Naive B cell (primary cell): ENCODE measurements around the gene THPO. TPM values are rescaled to one million over a fixed set of nuclear protein-coding genes. Genes with fewer than 3 reads are reported as not detected.
A peak's percentile ranks its signal among the peaks of the same experiment; 100 is the strongest.

Source experiments
- ATAC-seq, 2 donors: fragments of 150-1000 bp; cut with Tn5 transposase; 2 replicates each; pipeline ENCODE4 v1.10.0; 2021; ENCODE audit warnings: low read depth in 2 of 2, mild to moderate bottlenecking in 2 of 2, moderate library complexity in 2 of 2
- DNase-seq: peaks from one replicate; pipeline ENCODE4 v3.0.0; 2022
- H3K27ac Mint-ChIP-seq, 6 donors: one replicate each; pipeline ENCODE4 v1.8.0; 2020 to 2022; ENCODE audit warnings: mild to moderate bottlenecking in 6 of 6, mixed read lengths in 6 of 6, moderate library complexity in 5 of 6, inconsistent platforms in 2 of 6
- H3K27me3 Mint-ChIP-seq, 3 donors: one replicate each; pipeline ENCODE4 v1.8.0; 2021 to 2022; ENCODE audit warnings: mixed read lengths in 3 of 3, mild to moderate bottlenecking in 1 of 3
- H3K36me3 Mint-ChIP-seq, 2 donors: one replicate each; pipeline ENCODE4 v1.8.0; 2020 to 2022; ENCODE audit warnings: mixed read lengths in 2 of 2, inconsistent platforms in 1 of 2, mild to moderate bottlenecking in 1 of 2
- H3K4me1 Mint-ChIP-seq, 3 donors: one replicate each; pipeline ENCODE4 v1.8.0; 2020 to 2022; ENCODE audit warnings: mixed read lengths in 3 of 3, inconsistent platforms in 1 of 3, mild to moderate bottlenecking in 1 of 3, moderate library complexity in 1 of 3
- H3K4me3 Mint-ChIP-seq, 8 donors: one replicate each; pipeline ENCODE4 v1.8.0; 2020 to 2022; ENCODE audit warnings: mild to moderate bottlenecking in 8 of 8, mixed read lengths in 8 of 8, moderate library complexity in 8 of 8, inconsistent platforms in 2 of 8
- H3K9me3 Mint-ChIP-seq, 7 donors: one replicate each; pipeline ENCODE4 v1.8.0; 2020 to 2022; ENCODE audit warnings: mixed read lengths in 7 of 7, mild to moderate bottlenecking in 5 of 7, inconsistent platforms in 2 of 7, moderate library complexity in 1 of 7
- polyA plus RNA-seq, 6 donors: library from polyadenylated mRNA; unstranded; fragments of 300-500 nt; fragmentation: Illumina TruSeq; gene quantifications; one replicate each; pipeline ENCODE4 v1.2.3, GENCODE V29; 2021; ENCODE audit warnings: low read depth in 6 of 6

THPO gene
- polyA plus RNA-seq, 6 donors from 2014 or later = not detected

DNA sequence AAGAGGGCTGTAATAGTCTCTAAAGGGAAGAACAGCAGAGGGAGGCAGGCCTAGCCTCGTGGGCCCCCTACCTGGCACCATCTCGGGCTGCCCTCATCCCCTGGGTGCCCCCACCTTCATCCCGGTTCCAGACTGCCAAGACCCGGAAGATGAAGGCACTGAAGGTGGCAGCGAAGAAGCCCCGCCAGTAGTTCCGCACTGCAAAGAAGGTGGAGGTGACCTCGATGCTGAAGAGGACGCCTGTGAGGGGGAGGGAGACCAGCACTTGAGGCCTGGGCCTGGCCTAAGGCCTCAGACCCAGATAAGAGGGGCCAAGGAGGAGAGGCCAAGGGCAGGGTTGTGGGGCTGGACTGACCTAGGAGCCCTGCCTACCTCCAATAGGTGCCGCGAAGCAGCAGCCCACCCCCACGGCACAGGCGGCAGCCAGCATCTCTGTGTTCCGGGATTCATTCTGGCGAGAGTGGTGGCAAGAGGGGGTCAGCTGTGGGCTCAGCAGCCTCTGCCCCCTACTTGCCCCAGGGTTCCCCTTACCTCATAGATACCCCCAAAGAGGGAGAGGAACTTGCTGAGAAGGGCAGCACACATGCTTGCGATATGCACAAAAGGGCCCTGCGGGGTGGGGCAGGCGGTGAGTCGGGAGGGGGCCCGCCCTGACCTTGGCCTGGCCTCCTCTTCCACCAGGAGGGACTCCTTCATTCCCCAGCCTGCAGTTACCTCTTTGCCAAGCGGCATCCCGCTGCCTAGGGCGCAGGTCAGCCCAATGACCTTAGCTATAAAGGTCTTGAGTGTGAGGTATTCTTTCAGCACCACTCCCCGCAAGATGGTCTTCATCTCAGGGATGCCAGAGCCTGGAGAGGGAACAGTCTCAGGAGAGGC, 20.5 kb downstream of the THPO start:
- H3K27me3 Mint-ChIP-seq = peaks cover 0 to 11% (median 5%) of the 10 kb centered on the region in 3 donors
- H3K36me3 Mint-ChIP-seq = no peaks in the 10 kb centered on the region
- H3K4me3 Mint-ChIP-seq = peak overlapping the region in 1 of 8 donors; percentile 78
- peak overlapping the region in 1 of 6 donors; percentile 91 for H3K27ac Mint-ChIP-seq
- ATAC-seq (no peak), DNase-seq (no peak)
- no peaks in the 10 kb centered on the region for H3K9me3 Mint-ChIP-seq
- peaks cover 9 to 16% (median 10%) of the 10 kb centered on the region in 3 donors for H3K4me1 Mint-ChIP-seq

- Mint-ChIP-seq H3K4me3 (peak overlapping the region in 1 of 8 donors; percentile 66), H3K9me3 (no peaks in the 10 kb centered on the region), H3K27ac (no peak overlapping the region), H3K27me3 (peaks cover 0 to 9% (median 5%) of the 10 kb centered on the region in 3 donors), H3K36me3 (no peaks in the 10 kb centered on the region), H3K4me1 (peaks cover 0 to 4% (median 2%) of the 10 kb centered on the region in 3 donors)
- DNase-seq (no peak), ATAC-seq (no peak)
These were observed 22.6 kb downstream of the THPO start for GRCh38 chr3:184355261-184356040.

DNA sequence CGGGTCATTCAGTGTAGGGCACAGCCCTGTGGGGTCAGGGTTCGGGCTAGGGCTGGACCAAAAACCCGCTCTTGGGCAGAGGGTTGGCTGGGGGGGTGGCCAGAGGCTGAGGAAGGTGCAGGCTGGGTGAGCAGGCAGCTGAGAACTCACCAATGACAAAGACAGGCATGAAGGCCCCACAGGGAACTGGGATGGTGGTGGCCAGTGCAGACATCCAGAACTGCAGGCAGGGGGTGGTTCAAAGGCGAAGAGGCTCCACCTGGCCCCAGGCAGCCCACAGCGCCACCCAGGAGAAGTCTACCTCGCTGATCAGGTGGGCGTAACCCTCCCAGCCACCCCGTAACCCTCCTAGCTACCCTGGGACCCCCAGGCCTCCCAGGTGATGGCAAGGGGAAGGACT, 23.3 kb downstream of the THPO start:
- Mint-ChIP-seq H3K27ac (peak overlapping the region in 1 of 6 donors; percentile 51), H3K9me3 (no peaks in the 10 kb centered on the region), H3K27me3 (peaks cover 0 to 2% (median 0%) of the 10 kb centered on the region in 3 donors), H3K4me1 (no peaks in the 10 kb centered on the region), H3K4me3 (peak overlapping the region in 1 of 8 donors; percentile 66), H3K36me3 (no peaks in the 10 kb centered on the region)
- ATAC-seq (no peak), DNase-seq (no peak)

GRCh38 chr3:184354121-184354728, 23.8 kb downstream of the THPO start:
- Mint-ChIP-seq H3K27me3 (no peaks in the 10 kb centered on the region), H3K36me3 (no peaks in the 10 kb centered on the region), H3K9me3 (no peaks in the 10 kb centered on the region), H3K4me3 (peak overlapping the region in 1 of 8 donors; percentile 29), H3K4me1 (no peaks in the 10 kb centered on the region), H3K27ac (peak overlapping the region in 1 of 6 donors; percentile 59)
- ATAC-seq (peak; percentile 81 to 86), DNase-seq (peak; percentile 45)

- no peak for DNase-seq
- Mint-ChIP-seq H3K4me3 (peak overlapping the region in 1 of 8 donors; percentile 29), H3K27me3 (no peaks in the 10 kb centered on the region), H3K9me3 (no peaks in the 10 kb centered on the region), H3K27ac (no peak overlapping the region), H3K4me1 (no peaks in the 10 kb centered on the region), H3K36me3 (no peaks in the 10 kb centered on the region)
- no peak for ATAC-seq
These were observed 24.5 kb downstream of the THPO start for GRCh38 chr3:184353546-184353941.

DNA sequence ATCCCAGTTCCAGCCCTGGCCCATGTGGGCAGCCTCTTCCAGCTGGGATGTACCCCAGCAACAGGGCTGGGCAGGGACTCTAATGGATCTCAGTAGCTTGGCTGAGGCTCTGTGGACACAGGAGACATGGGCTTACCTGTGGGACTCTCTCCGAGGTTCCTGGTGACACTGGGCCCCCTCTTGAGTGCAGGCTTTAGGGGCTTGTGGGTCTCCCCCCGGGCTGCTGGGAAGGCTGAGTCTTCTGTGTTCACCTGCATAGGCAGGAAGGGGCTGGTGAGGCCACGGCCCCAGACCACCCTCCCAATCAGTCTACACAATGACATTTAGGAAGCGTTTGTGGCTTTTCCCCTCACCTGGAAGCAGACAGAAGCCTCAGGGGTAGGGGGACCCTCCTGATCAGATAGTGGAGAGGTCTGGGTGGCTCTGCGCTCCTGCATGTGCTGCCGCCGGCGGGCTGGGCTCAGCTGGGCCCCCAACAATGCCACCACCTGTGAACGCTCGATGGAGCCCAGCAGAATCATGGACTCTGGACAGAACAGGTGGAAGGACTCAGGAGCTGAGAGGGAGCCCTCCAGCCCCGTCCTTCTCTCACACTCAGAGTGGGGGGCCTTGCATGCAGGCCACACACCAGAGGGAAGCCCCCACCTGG, 25.0 kb downstream of the THPO start:
- ATAC-seq = no peak
- DNase-seq = no peak
- Mint-ChIP-seq H3K27ac (no peak overlapping the region), H3K4me3 (no peak overlapping the region), H3K9me3 (no peaks in the 10 kb centered on the region), H3K4me1 (no peaks in the 10 kb centered on the region), H3K36me3 (no peaks in the 10 kb centered on the region), H3K27me3 (no peaks in the 10 kb centered on the region)

- H3K4me3 Mint-ChIP-seq = peak overlapping the region in 1 of 8 donors; percentile 29
These were observed 25.7 kb downstream of the THPO start for GRCh38 chr3:184352149-184352785.

GRCh38 chr3:184351511-184352148, 26.4 kb downstream of the THPO start:
- no peak for DNase-seq
- H3K4me1 Mint-ChIP-seq = no peaks in the 10 kb centered on the region
- H3K36me3 Mint-ChIP-seq = no peaks in the 10 kb centered on the region
- no peaks in the 10 kb centered on the region for H3K27me3 Mint-ChIP-seq
- no peaks in the 10 kb centered on the region for H3K9me3 Mint-ChIP-seq
- ATAC-seq = no peak
- no peak overlapping the region for H3K4me3 Mint-ChIP-seq
- peak overlapping the region in 1 of 6 donors; percentile 30 for H3K27ac Mint-ChIP-seq

More at GRCh38 chr3:184352149-184352785, 25.7 kb downstream of the THPO start:
- no peaks in the 10 kb centered on the region for H3K9me3 Mint-ChIP-seq
- no peaks in the 10 kb centered on the region for H3K27me3 Mint-ChIP-seq
- no peak for ATAC-seq
- H3K36me3 Mint-ChIP-seq = no peaks in the 10 kb centered on the region
- DNase-seq = no peak
- no peaks in the 10 kb centered on the region for H3K4me1 Mint-ChIP-seq
- H3K27ac Mint-ChIP-seq = no peak overlapping the region

- Mint-ChIP-seq H3K36me3 (no peaks in the 10 kb centered on the region), H3K4me1 (no peaks in the 10 kb centered on the region), H3K9me3 (no peaks in the 10 kb centered on the region), H3K4me3 (no peak overlapping the region), H3K27ac (no peak overlapping the region), H3K27me3 (no peaks in the 10 kb centered on the region)
- DNase-seq (no peak), ATAC-seq (no peak)
These were observed 27.4 kb downstream of the THPO start for GRCh38 chr3:184350618-184351017.

DNA sequence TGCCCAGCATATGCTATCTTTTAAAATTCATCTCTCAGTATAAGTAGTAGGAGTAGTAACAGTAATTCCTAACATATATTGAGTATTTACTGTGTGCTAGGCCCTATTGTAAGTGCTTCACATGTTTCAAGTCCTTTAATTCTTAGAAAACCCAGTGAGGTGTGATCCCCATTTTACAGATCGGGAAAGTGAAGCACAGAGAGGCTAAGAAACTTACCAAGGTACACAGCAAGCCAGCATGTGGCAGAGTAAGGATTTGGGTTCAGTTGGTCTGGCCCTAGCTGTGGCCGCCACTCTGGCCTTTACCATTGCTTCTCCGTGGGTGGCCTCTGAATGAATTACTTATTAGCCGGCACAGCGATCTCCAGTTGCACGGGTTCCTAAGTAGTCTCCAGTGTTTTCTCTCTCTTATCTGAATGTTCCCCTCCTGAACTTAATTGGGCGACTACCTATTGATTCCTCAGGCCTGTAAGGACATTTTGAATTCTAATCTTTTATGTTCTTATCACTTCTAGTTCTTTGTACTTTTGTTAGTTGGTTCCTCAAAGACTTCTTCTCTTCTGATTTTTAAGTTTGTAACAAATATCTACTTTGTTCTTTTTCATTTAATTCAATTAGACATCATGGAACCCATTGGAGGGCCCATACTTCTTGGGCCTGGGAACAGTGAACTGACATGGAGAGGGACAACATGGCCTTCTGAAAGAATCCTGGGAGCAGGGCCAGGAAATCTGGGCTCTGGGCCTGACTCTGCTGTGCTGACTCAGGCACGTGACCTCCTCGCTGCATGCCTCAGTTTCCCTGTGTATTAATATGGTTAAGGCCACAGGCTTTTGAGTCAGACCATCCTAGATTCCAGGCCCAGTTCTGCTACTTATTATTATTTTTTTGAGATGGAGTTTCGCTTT, 28.2 kb downstream of the THPO start:
- H3K9me3 Mint-ChIP-seq = no peaks in the 10 kb centered on the region
- H3K27ac Mint-ChIP-seq = no peak overlapping the region
- H3K4me1 Mint-ChIP-seq = peaks cover 0 to 4% (median 0%) of the 10 kb centered on the region in 3 donors
- DNase-seq (no peak), ATAC-seq (no peak)
- H3K4me3 Mint-ChIP-seq = no peak overlapping the region
- no peaks in the 10 kb centered on the region for H3K36me3 Mint-ChIP-seq
- no peaks in the 10 kb centered on the region for H3K27me3 Mint-ChIP-seq

DNA sequence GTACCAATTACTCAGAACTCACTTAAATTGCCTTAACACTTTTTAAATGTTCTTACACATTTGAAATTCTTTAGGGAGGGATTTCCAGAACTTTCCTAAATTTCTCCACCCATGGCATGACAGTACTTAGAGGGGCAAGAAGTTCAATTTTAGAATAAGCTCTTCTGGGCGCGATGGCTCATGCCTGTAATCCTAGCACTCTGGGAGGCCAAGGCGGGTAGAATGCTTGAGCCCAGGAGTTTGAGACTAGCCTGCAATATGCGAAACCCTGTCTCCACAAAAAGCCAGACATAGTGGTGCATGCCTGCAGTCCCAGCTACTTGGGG, 30.0 kb downstream of the THPO start:
- peak overlapping the region in 2 of 6 donors; percentile 20 to 62 for H3K27ac Mint-ChIP-seq
- ATAC-seq = no peak

More for the DNA sequence above, 30.0 kb downstream of the THPO start:
- peaks cover 0 to 4% (median 0%) of the 10 kb centered on the region in 3 donors for H3K4me1 Mint-ChIP-seq
- no peaks in the 10 kb centered on the region for H3K36me3 Mint-ChIP-seq
- H3K4me3 Mint-ChIP-seq = no peak overlapping the region
- H3K9me3 Mint-ChIP-seq = no peaks in the 10 kb centered on the region
- no peak for DNase-seq
- no peaks in the 10 kb centered on the region for H3K27me3 Mint-ChIP-seq
